Activated T-cell treated with anti-CD3 and anti-CD28 coated beads, Interleukin-2, amount 50 U/mL, for 4 hours (primary cell): ENCODE measurements around the gene GATAD2B. TPM values are rescaled to one million over a fixed set of nuclear protein-coding genes. Genes with fewer than 3 reads are reported as not detected.
A peak's percentile ranks its signal among the peaks of the same experiment; 100 is the strongest.
"Not testable (repeated sequence)": the region's sequence is repeated elsewhere in the genome, so short reads cannot be mapped to it uniquely, and the experiment has no call there.

Experiments used
- ATAC-seq, 2 donors: fragments of 200-7000 bp; cut with Tn5 transposase; one replicate each; pipeline ENCODE4 v1.10.0; 2021
- DNase-seq: peaks from one replicate; pipeline ENCODE4 v3.0.0-alpha.2; 2020
- H3K27me3 Mint-ChIP-seq: one replicate; pipeline ENCODE4 v1.8.0; 2021; ENCODE audit warnings: low read depth, mixed read lengths
- H3K36me3 Mint-ChIP-seq: one replicate; pipeline ENCODE4 v1.8.0; 2022; ENCODE audit warnings: mixed read lengths; ENCODE audit not compliant: insufficient read depth
- H3K4me1 Mint-ChIP-seq: one replicate; pipeline ENCODE4 v1.8.0; 2021; ENCODE audit warnings: low read depth, mixed read lengths
- H3K4me3 Mint-ChIP-seq: one replicate; pipeline ENCODE4 v1.8.0; 2021; ENCODE audit warnings: mild to moderate bottlenecking, moderate library complexity, mixed read lengths
- H3K9me3 Mint-ChIP-seq: one replicate; pipeline ENCODE4 v1.8.0; 2021; ENCODE audit warnings: mixed read lengths
- total RNA-seq, 3 donors: library from RNA; stranded (reverse); gene quantifications; one replicate each; pipeline ENCODE4 v1.2.1, GENCODE V29; 2021

GATAD2B gene
- total RNA-seq, 3 donors from 2014 or later = 57.3 to 58.3 (median 57.7) TPM

- H3K4me3 Mint-ChIP-seq = peak overlapping the region; percentile 82
- ATAC-seq (peak; percentile 75 to 77), DNase-seq (peak; percentile 57)
- no peaks in the 10 kb centered on the region for H3K27me3 Mint-ChIP-seq
- no peaks in the 10 kb centered on the region for H3K9me3 Mint-ChIP-seq
- peaks cover 25% of the 10 kb centered on the region for H3K4me1 Mint-ChIP-seq
- peaks cover under 1% of the 10 kb centered on the region for H3K36me3 Mint-ChIP-seq
These were observed 147.1 kb downstream of the GATAD2B start for GRCh38 chr1:153775458-153776327.

- no peaks in the 10 kb centered on the region for H3K9me3 Mint-ChIP-seq
These were observed 147.9 kb downstream of the GATAD2B start, which contains the start of gene SLC27A3 for GRCh38 chr1:153774780-153775457. Gene SLC27A3, plus strand, starts transcription at chr1:153775407. Its CDS starts 91 bp downstream, at chr1:153775498.

GRCh38 chr1:153774026-153774595 is 148.7 kb downstream of the GATAD2B start:
- no peak for DNase-seq

More at GRCh38 chr1:153774780-153775457, 147.9 kb downstream of the GATAD2B start, which contains the start of gene SLC27A3:
- peaks cover 25% of the 10 kb centered on the region for H3K4me1 Mint-ChIP-seq
- H3K4me3 Mint-ChIP-seq = peak within 1 kb of the TSS; percentile 82
- peaks cover 4% of the 10 kb centered on the region for H3K36me3 Mint-ChIP-seq
- peak; percentile 27 to 31 for ATAC-seq
- no peak for DNase-seq
- H3K27me3 Mint-ChIP-seq = no peaks in the 10 kb centered on the region

GRCh38 chr1:153773096-153773921 is 149.5 kb downstream of the GATAD2B start:
- peaks cover 25% of the 10 kb centered on the region for H3K4me1 Mint-ChIP-seq
- H3K36me3 Mint-ChIP-seq = peaks cover 13% of the 10 kb centered on the region
- H3K27me3 Mint-ChIP-seq = no peaks in the 10 kb centered on the region
- peak overlapping the region; percentile 37 for H3K4me3 Mint-ChIP-seq
- DNase-seq (no peak), ATAC-seq (no peak)
- H3K9me3 Mint-ChIP-seq = no peaks in the 10 kb centered on the region

More at GRCh38 chr1:153774026-153774595, 148.7 kb downstream of the GATAD2B start:
- Mint-ChIP-seq H3K36me3 (peaks cover 9% of the 10 kb centered on the region), H3K9me3 (no peaks in the 10 kb centered on the region), H3K27me3 (no peaks in the 10 kb centered on the region), H3K4me3 (no peak overlapping the region), H3K4me1 (peaks cover 25% of the 10 kb centered on the region)
- no peak for ATAC-seq

- Mint-ChIP-seq H3K9me3 (no peaks in the 10 kb centered on the region), H3K36me3 (peaks cover 18% of the 10 kb centered on the region), H3K27me3 (no peaks in the 10 kb centered on the region), H3K4me1 (peaks cover 19% of the 10 kb centered on the region), H3K4me3 (no peak overlapping the region)
- DNase-seq = no peak
- ATAC-seq = no peak
These were observed 150.8 kb downstream of the GATAD2B start for GRCh38 chr1:153771841-153772593.

GRCh38 chr1:153771261-153771660 is 151.5 kb downstream of the GATAD2B start:
- DNase-seq = no peak
- Mint-ChIP-seq H3K27me3 (no peaks in the 10 kb centered on the region), H3K4me3 (no peak overlapping the region), H3K9me3 (no peaks in the 10 kb centered on the region), H3K4me1 (peaks cover 14% of the 10 kb centered on the region), H3K36me3 (peaks cover 18% of the 10 kb centered on the region)
- ATAC-seq = no peak

- H3K4me3 Mint-ChIP-seq = no peak overlapping the region
- H3K36me3 Mint-ChIP-seq = peaks cover 18% of the 10 kb centered on the region
- H3K9me3 Mint-ChIP-seq = no peaks in the 10 kb centered on the region
- no peak for ATAC-seq
- peaks cover 11% of the 10 kb centered on the region for H3K4me1 Mint-ChIP-seq
- no peaks in the 10 kb centered on the region for H3K27me3 Mint-ChIP-seq
- no peak for DNase-seq
These were observed 152.0 kb downstream of the GATAD2B start for GRCh38 chr1:153770797-153771196.

GRCh38 chr1:153769221-153769620 is 153.6 kb downstream of the GATAD2B start:
- Mint-ChIP-seq H3K36me3 (peaks cover 18% of the 10 kb centered on the region), H3K4me3 (no peak overlapping the region), H3K4me1 (peaks cover 3% of the 10 kb centered on the region), H3K9me3 (no peaks in the 10 kb centered on the region), H3K27me3 (no peaks in the 10 kb centered on the region)
- no peak for ATAC-seq
- DNase-seq = no peak

GRCh38 chr1:153768316-153769181 is 154.2 kb downstream of the GATAD2B start:
- no peaks in the 10 kb centered on the region for H3K27me3 Mint-ChIP-seq
- ATAC-seq (no peak), DNase-seq (no peak)
- H3K4me3 Mint-ChIP-seq = no peak overlapping the region
- no peaks in the 10 kb centered on the region for H3K4me1 Mint-ChIP-seq
- H3K36me3 Mint-ChIP-seq = peaks cover 18% of the 10 kb centered on the region
- H3K9me3 Mint-ChIP-seq = no peaks in the 10 kb centered on the region

- ATAC-seq = no peak
- Mint-ChIP-seq H3K27me3 (no peaks in the 10 kb centered on the region), H3K4me3 (no peak overlapping the region), H3K36me3 (peaks cover 21% of the 10 kb centered on the region), H3K9me3 (no peaks in the 10 kb centered on the region), H3K4me1 (no peaks in the 10 kb centered on the region)
- DNase-seq = no peak
These were observed 155.3 kb downstream of the GATAD2B start for GRCh38 chr1:153767519-153767918.

GRCh38 chr1:153766663-153767062 is 156.1 kb downstream of the GATAD2B start:
- H3K27me3 Mint-ChIP-seq, H3K9me3 Mint-ChIP-seq, H3K4me3 Mint-ChIP-seq, DNase-seq, H3K4me1 Mint-ChIP-seq, ATAC-seq: not testable (repeated sequence)
- H3K36me3 Mint-ChIP-seq = peaks cover 25% of the 10 kb centered on the region

- H3K36me3 Mint-ChIP-seq = peaks cover 21% of the 10 kb centered on the region
- H3K4me3 Mint-ChIP-seq = no peak overlapping the region
These were observed 158.5 kb downstream of the GATAD2B start for GRCh38 chr1:153764310-153764709.

More at GRCh38 chr1:153764310-153764709, 158.5 kb downstream of the GATAD2B start:
- Mint-ChIP-seq H3K4me1 (no peaks in the 10 kb centered on the region), H3K9me3 (no peaks in the 10 kb centered on the region), H3K27me3 (no peaks in the 10 kb centered on the region)
- no peak for ATAC-seq
- no peak for DNase-seq
